Testis (tissue), 3 donors: Measurements from ENCODE around the gene ABL1. TPM values are rescaled to one million over a fixed set of nuclear protein-coding genes. Genes with fewer than 3 reads are reported as not detected.

Source experiments
- DNase-seq: peaks from one replicate; pipeline ENCODE4 v3.0.0-alpha.2; 2019
- H3K27ac ChIP-seq, 2 donors: fragments of 200-600 bp; sonication (generic); one replicate each; pipeline ENCODE4 v1.5.1; 2019
- H3K27me3 ChIP-seq: fragments of 200-600 bp; sonication (generic); one replicate; pipeline ENCODE4 v1.5.1; 2019
- H3K36me3 ChIP-seq: fragments of 200-600 bp; sonication (generic); one replicate; pipeline ENCODE4 v1.5.1; 2017; ENCODE audit warnings: low read depth; ENCODE audit errors: missing control alignments
- H3K4me1 ChIP-seq: fragments of 200-600 bp; sonication (generic); one replicate; pipeline ENCODE4 v1.5.1; 2019
- H3K4me3 ChIP-seq, 2 donors: fragments of 200-600 bp; sonication (generic); one replicate each; pipeline ENCODE4 v1.5.1; 2017 to 2019
- H3K9me3 ChIP-seq: fragments of 200-600 bp; sonication (generic); one replicate; pipeline ENCODE4 v1.5.1; 2017
- CTCF ChIP-seq, 3 experiments: fragments of 450-650 bp in 2 of 3; fragments of 200-600 bp in 1 of 3; sonication (generic) in 1 of 3; IDR thresholded peaks; one replicate each; pipeline ENCODE4 v1.5.1; 2016 to 2019; ENCODE audit warnings: antibody characterized with exemption in 3 of 3, mild to moderate bottlenecking in 2 of 3, moderate library complexity in 1 of 3
- POLR2A ChIP-seq: fragments of 450-650 bp; IDR thresholded peaks from one replicate; pipeline ENCODE4 v1.6.1; 2017; ENCODE audit warnings: antibody characterized with exemption, mild to moderate bottlenecking, moderate library complexity
- WGBS, 2 donors: methylation state at CpG; one replicate each; pipeline ENCODE4 v1.1.5; 2018; 5-methylcytosine and 5-hydroxymethylcytosine counted together
- intact Hi-C: fragments of 100-400 bp; cut with DNase I; formaldehyde crosslinking; loops from one replicate; pipeline ENCODE4 v1.15.1; 2023; ENCODE audit warnings: low total_unique reads
- polyA plus RNA-seq: library from polyadenylated mRNA; stranded (reverse); fragments of 350-450 nt; fragmentation: Illumina TruSeq; extraction: RNeasy Lipid Tissue Mini Kit (QIAGEN cat#74804); gene quantifications from one replicate; pipeline ENCODE4 v1.2.3, GENCODE V29; 2014; ENCODE audit warnings: low read depth, low replicate concordance; ENCODE audit not compliant: insufficient read depth
- total RNA-seq, 2 donors: library from RNA; depleted of rRNA; stranded (reverse); fragments of >200 nt; gene quantifications; one replicate each; pipeline ENCODE4 v1.2.3, GENCODE V29; 2016

The ABL1 gene
- total and polyA plus RNA-seq, 3 donors from 2014 or later = 51.0 to 65.9 (median 57.2) TPM

DNA sequence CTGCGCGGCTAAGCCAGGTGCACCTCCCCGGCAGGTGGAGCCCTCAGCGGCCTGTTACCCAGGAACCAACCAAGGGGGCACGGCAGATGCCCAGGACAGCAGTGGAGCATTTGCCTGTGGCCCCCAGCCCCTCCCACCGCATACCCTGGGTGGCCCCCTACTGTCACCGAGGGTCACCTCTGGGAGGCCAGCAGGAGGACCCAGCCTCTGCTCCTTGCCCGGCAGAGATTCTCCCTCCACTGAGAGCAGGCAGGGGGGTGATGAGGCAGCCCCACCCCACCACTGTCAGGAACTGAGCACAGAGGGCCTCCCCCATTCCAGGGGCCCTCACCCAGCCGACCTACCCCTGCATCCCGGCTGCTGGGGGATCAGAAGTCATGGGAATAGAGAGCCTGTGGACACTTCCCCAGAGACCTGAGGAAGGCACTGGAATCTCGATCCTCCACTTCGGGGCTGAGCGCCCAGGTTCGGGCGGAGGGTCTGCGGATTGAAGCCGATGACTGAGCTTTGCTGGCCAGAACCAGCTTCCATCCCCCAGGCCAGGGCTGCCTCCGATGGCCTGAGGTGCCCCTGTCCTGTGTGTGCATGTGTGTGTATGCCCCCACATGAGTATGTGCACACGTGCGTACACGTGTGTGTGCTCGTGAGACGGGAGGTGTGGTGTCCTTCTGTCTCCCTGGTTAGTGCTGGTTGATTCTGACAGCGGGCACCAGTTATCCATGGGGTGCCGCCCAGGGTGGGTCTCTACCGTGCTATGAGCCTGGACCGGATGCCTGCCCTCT is 61.4 kb downstream of the ABL1 start, which contains the start of gene QRFP:
Gene QRFP, minus strand, starts transcription at position 580 of the 782 bp plus-strand sequence. CDS start 2,974 bp downstream, outside the sequence.
- WGBS, 2 donors = 84 to 88% methylated on average over 14 to 27 of the region's 27 CpGs
- no peaks in the 10 kb centered on the region for H3K36me3 ChIP-seq
- intact Hi-C loops = no loop called here
- no peaks in the 10 kb centered on the region for H3K9me3 ChIP-seq
- DNase-seq = no peak
- no peak within 1 kb of the TSS for H3K4me3 ChIP-seq
- peaks cover 36% of the 10 kb centered on the region for H3K4me1 ChIP-seq
- no peaks in the 10 kb centered on the region for H3K27me3 ChIP-seq
- no peak within 1 kb of the TSS for H3K27ac ChIP-seq
- no peak for TF ChIP-seq CTCF (IDR thresholded peaks at IDR 0.05)
- TF ChIP-seq POLR2A = no peak

DNA sequence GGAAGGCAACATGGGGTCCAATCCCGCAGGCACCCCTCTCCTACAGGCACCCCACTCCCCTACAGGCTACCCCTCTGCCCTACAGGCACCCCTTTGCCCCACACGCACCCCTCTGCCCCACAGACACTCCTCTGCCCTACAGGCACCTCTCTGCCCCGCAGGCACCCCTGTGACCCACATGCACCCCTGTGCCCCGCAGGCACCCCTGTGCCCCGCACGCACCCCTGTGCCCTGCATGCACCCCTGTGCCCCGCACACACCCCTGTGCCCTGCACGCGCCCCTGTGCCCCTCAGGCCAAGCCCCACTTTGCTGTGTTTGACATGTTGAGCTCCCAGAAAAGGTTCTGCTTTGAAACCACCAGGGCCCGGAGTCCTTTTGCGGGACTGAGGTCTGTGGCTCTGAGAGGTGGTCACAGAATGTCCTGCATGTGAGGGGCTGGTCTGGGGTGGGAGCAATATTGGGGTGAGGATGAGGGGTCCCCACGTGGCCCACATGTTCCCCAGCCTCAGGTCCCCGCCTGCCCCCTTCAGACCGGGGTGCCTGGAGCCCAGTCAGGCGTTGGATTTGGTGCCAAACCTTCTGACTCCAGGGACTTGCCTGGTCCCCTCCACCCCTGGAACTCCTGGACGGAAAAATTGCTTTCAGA is 62.2 kb downstream of the ABL1 start:
- Histone ChIP-seq H3K27me3 (no peaks in the 10 kb centered on the region), H3K27ac (no peak overlapping the region), H3K4me3 (no peak overlapping the region), H3K4me1 (peaks cover 36% of the 10 kb centered on the region), H3K36me3 (no peaks in the 10 kb centered on the region), H3K9me3 (no peaks in the 10 kb centered on the region)
- WGBS, 2 donors = 85 to 89% methylated on average over 8 to 16 of the region's 16 CpGs
- TF ChIP-seq CTCF (IDR thresholded peaks at IDR 0.05) (no peak), POLR2A (no peak)
- intact Hi-C loops = no loop called here
- no peak for DNase-seq

DNA sequence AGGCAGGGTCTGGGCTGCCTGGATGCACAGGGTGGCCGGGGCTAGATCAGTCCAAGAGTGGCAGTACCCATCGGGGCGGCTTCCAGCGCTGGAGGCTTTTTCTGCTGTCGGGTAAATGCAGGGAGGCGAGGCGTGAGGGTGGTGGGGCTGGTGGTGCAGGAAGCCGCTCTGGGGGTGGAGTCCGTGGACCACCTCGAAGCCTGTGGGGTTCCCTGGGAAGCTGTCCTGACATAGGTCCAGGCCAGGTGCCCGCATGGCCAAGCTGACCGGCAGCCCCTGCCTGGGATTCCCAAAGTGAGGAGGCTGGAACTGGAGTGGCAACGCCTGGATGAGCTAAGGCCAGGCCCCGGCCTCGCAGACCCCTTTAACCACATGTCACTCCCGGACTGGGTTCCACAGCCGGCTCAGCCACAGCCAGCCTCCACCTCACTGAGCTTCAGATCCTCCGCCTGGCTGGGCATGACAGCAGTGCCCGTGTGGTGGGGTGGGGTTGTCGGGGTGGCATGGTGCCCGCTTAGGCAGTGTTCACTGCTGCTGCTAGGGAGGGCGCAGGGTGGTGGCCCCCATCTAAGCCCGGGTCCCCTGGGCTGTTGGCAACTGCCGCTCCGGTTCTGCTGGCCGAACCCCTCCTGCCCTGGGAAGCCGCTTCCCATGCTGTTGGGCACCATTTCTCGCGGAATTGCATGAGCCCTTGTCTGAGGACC is 62.9 kb downstream of the ABL1 start:
- WGBS, 2 donors = 81% methylated on average over 18 to 29 of the region's 29 CpGs
- H3K27ac ChIP-seq = no peak overlapping the region
- H3K9me3 ChIP-seq = no peaks in the 10 kb centered on the region
- H3K4me3 ChIP-seq = no peak overlapping the region
- no peaks in the 10 kb centered on the region for H3K27me3 ChIP-seq
- TF ChIP-seq POLR2A = no peak
- TF ChIP-seq CTCF (IDR thresholded peaks at IDR 0.05) = no peak
- peaks cover 31% of the 10 kb centered on the region for H3K4me1 ChIP-seq
- H3K36me3 ChIP-seq = no peaks in the 10 kb centered on the region
- no peak for DNase-seq
- intact Hi-C loops = no loop called here

- no peak for DNase-seq
- H3K9me3 ChIP-seq = no peaks in the 10 kb centered on the region
- no peaks in the 10 kb centered on the region for H3K27me3 ChIP-seq
- H3K27ac ChIP-seq = no peak overlapping the region
- no peak overlapping the region for H3K4me3 ChIP-seq
- peaks cover 26% of the 10 kb centered on the region for H3K4me1 ChIP-seq
- WGBS, 2 donors = 53 to 62% methylated on average over 4 of the region's 4 CpGs
- intact Hi-C loops = no loop called here
- H3K36me3 ChIP-seq = no peaks in the 10 kb centered on the region
- TF ChIP-seq CTCF (IDR thresholded peaks at IDR 0.05) = no peak
- TF ChIP-seq POLR2A = no peak
Measured at GRCh38 chr9:130898552-130898852, 63.4 kb downstream of the ABL1 start.
